Right renal cortex interstitium (tissue), 3 donors: ENCODE data around the gene OBSCN. TPM values are rescaled to one million over a fixed set of nuclear protein-coding genes. Genes with fewer than 3 reads are reported as not detected.
"Not testable (repeated sequence)": the region's sequence is repeated elsewhere in the genome, so short reads cannot be mapped to it uniquely, and the experiment has no call there.

Source experiments
- DNase-seq, 3 donors: peaks; one replicate each; pipeline ENCODE4 v3.0.0-alpha.2; 2013; ENCODE audit warnings: low read depth in 3 of 3, low spot score in 2 of 3
- polyA plus RNA-seq, 3 donors: library from polyadenylated mRNA; unstranded; fragments of 120-200 nt; gene quantifications; one replicate each; pipeline ENCODE4 v1.2.1, GENCODE V29; 2013; ENCODE audit not compliant: insufficient read length in 3 of 3

The OBSCN gene
- polyA plus RNA-seq, 3 donors = 20.2 to 22.0 (median 20.9) TPM

DNA sequence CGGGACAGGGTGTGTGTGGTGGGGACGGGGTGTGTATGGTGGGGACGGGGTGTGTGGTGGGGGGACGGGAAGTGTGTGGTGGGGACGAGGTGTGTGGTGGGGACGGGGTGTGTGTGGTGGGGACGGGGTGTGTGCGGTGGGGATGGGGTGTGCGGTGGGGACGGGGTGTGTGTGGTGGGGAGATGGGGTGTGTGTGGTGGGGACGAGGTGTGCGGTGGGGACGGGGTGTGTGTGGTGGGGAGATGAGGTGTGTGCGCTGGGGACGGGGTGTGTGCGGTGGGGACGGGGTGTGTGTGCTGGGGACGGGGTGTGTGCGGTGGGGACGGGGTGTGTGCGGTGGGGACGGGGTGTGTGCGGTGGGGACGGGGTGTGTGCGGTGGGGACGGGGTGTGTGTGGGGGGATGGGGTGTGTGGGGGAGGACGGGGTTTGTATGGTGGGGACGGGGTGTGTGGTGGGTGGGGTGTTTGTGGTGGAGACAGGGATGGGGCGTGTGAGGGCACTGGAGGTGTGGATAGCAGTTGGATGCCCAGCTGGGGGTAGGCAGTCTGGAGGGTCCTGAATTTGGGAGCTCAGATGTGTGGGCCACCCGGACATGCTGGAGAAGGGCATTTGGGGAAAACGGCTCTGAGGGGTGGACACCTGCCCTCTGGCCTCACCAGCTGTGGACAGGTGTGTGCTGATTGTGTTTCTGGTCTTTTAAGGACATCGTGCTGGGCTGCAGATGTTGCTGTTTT is 25.4 kb upstream of the OBSCN start:
- no peak for DNase-seq

DNA sequence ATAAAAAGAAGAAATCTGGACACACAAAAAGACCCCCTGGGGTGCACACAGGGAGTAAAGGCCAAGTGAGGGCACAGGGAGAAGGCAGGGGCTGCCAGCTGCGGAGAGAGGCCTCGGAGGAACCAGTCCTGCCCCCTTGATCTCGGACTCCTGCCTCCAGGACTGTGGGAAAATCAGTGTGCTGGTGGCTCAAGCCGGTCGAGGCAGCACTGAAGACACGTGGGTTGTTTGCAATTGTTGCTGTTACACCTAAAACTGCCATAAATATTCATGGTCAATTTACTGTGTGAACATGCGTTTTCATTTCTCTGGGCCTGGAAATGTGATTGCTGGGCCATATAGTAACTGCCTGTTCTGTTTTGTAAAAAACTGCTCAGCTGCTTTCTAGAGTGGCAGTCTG is 23.7 kb upstream of the OBSCN start:
- no peak for DNase-seq

DNA sequence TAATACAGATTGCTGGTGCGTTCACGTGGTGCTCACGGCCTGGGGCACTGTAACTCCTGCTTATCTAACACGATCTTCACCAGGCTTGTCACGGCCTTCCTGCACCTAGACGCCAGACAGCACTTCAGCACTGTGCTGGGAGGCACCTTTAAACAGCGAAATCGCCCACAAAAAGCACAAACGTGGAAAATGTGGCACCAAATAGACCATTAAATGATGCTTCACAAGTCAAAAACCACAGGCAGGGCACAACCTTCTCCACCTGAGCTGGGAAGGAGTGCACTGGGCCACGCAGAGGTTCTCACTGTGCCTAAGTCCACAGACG is 22.2 kb upstream of the OBSCN start:
- no peak for DNase-seq

DNA sequence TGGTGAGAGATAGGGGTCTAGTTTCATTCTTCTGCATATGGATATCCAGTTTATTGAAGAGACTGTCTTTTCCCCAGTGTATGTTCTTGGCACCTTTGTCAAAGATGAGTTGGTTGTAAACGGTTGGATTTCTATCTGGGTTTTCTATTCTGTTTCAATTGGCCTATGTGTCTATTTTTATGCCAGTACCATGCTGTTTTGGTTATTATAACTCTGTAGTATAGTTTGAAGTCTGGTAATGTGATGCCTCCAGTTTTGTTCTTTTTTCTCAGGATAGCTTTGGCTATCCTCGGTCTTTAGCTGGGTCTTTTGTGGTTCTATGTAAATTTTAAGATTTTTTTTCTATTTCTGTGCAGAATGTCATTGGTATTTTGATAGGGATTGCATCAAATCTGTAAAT is 19.6 kb upstream of the OBSCN start:
- DNase-seq = not testable (repeated sequence)

DNA sequence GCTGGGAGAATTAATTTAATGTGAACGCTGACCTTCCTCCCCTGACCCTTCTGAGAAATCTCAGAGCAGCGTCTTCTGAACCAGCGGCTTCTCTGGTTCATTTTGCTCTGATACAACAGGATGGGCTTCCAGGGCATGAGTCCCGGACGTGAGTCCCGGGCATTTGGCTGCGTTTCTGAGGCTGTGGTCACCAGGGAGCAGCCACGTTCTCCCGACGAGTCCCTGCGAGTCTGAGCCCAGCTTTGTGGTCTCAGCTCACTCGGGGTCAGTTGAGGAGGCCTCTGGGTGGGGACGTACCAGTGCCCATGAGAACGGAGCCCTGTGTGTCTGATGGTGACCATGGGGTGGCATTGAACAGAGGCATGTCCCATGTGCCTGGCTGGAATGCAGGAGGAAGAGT is 17.7 kb upstream of the OBSCN start:
- no peak for DNase-seq

DNA sequence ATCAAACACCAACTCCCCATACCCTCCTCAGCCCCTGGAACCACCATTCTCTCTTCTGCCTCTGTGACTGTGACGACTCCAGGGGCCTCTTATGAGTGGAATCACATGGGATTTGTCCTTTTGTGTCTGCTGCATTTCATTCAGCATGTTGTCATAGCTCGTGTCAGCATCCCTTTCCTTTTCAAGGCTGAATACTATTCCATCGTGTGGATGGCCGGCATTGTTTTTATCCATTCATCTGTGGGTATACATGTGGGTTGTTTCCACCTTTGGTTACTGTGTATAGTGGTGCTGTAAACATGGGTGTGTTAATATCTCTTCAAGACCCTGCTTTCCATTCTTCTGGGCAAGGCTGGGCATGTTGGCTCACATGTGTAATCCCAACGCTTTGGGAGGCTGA is 17.1 kb upstream of the OBSCN start:
- DNase-seq = no peak

DNA sequence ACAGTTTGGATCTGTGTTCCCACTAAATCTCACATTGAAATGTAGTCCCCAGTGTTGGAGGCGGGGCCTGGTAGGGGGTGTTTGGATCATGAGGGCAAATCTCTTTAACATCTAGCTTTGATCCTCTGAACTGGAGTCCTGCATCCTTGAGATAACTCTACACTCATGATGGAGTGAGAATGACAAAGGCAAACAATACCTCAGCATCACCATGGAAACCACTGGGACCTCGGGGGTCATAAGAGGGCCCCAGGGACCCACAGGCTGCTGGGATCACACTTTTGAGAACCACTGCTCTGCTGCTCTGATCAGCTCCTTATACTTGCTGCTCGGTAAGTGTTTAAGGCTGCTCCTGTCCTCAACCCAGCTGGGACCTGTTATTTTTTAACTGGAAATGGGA is 13.4 kb upstream of the OBSCN start:
- no peak for DNase-seq

DNA sequence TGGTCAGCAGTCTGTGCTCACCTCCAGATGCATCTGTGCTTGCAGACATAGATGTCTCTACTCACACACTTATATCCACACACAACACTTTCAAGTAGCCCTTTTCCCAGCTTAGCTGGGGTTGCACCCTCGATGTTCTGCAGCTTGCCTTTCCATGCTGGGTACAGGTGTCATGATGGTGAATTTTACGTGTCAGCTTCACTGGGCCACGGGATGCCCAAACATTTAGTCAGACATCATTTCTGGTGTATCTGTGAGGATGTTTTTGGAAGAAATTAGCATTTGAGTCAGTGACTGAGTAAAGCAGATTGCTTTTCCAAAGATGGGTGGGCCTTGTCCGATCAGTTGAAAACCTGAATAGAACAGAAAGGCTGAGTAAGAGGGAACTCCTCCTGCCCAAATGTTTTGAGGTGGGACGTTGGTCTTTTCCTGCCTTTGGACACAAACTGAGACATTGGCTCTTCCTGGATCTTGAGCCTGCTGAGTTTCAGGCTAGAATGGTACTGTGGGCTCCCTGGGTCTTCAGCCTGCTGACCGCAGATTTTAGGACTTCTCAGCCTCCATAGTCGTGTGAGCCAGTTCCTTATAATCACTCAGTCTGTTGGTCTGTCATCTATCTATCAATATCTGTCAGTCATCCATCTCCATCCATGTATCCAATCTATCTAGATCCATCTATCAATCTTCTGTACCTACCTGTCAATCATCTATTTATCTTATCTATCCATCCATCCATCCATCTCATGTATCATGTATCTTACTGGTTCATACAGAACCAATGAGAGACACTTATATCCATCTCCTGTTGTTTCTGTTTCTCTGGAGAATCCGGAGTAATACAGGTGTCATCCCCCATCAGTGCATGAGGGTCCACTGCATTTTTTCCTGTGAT is 12.7 kb upstream of the OBSCN start:
- DNase-seq = no peak

DNA sequence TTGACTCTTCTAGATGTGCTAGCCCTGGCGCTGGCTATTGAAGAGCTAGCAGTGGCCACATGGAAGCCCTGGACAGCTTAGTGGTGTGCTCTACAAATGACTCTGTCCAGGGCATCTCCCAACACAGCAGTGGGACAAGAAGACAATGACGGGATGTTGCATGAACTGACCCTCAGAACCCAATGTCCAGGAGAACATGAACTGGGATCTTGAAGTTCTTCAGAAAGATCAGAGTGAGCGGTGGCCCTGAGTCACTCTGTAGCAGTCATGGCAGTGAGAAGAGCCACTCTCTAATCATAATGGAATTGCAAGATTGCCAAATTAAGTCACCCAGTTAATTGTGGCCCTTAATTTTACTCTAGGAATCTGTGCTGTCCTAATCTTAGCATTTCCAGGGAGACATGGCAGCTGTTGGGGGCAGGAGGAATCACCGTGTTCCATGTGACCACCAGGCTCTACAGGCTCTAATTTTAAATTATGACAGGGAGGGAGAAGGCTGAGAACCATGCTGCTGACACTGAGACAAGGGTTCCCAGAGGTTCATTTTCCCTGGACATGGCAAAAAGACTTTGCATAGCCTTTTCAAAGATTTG is 10.2 kb upstream of the OBSCN start:
- no peak for DNase-seq

DNA sequence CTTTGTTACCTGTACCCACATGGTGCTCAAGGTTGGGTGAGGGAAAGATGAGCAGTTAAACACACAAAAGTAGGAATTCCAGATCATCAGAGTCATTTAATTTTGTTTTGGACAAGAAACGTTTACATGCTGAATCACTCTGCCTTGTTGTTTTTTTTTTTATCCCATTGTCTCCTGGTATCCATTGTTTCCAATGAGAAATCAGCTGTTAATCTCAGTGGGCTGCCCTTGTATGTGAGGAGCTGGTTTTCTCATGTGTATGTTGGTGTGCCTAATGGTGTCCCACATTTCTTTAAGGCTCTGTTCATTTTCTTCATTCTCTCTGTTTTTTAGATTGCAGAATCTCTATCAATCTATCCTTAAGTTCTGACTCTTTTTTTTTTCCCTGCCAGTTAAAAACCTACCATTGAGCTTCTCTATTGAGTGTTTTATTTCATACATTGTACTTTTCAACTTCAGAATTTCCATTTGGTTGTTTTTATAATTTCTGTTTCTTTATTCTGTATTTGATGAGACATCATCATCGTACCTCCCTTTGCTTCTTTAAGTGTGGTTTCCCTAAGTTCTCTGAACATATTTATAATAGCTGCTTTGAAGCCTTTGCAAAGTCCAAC is 8.8 kb upstream of the OBSCN start:
- DNase-seq = no peak

DNA sequence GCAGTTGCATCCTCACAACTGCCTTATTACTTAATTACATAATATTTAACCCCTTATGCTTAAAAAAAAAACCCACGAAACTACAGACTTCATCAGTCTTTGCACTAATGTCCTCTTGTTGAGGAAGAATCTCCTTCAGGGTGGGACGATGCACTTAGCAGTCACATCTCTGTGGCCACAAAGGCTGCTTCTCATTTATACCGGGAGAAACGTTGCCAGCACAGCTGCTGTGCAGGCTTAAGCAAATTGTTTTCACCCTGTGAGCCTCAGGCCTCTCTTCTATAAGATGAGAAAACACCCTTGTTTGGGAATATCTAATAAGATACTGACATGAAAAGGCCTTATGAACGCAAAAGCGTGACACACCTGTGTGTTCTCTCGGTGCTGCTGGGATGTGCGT is 2.9 kb upstream of the OBSCN start:
- DNase-seq = no peak

DNA sequence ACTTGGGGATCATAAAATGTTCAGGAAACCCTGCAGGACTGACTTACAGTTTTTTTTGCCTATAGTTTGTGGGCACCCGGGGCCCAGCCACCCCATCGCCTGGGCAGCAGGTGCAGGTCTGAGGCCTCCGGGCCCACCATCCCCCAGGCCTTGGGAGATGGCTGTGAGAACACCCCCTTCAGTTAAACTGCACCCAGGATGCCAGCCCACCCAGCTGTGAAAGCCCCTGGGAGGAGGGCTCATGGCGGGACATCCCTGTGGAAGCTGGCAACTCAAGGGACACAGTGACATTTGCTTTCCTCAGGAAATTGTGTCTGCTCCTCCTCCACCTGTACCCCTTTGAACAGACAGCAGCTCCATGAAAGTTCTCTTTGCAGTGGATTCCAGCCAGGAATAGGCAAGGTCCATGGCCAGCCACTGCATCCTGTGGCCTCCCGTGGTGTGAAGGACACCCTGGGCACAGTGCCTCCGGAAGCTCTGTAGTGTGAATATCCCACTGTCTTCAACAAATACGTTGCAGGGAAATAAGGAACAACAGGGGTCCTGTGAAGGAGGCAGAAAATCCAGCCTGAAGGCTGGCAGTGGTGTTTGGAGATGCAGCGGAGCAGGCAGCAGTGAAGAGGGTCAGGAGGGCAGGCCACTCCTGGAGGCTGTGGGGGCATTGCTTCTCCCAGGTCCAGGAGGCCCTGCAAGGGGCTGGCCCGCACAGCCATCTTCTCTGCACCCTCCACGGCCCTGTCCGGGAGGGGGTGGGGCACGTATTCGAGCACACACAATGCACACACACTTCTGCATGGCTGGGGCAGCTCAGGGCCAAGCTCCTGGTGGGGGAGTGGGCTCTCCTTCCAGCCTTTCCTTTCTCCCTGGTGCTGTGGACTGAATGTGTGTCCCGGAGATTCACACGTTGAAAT is 2.1 kb upstream of the OBSCN start:
- no peak for DNase-seq

DNA sequence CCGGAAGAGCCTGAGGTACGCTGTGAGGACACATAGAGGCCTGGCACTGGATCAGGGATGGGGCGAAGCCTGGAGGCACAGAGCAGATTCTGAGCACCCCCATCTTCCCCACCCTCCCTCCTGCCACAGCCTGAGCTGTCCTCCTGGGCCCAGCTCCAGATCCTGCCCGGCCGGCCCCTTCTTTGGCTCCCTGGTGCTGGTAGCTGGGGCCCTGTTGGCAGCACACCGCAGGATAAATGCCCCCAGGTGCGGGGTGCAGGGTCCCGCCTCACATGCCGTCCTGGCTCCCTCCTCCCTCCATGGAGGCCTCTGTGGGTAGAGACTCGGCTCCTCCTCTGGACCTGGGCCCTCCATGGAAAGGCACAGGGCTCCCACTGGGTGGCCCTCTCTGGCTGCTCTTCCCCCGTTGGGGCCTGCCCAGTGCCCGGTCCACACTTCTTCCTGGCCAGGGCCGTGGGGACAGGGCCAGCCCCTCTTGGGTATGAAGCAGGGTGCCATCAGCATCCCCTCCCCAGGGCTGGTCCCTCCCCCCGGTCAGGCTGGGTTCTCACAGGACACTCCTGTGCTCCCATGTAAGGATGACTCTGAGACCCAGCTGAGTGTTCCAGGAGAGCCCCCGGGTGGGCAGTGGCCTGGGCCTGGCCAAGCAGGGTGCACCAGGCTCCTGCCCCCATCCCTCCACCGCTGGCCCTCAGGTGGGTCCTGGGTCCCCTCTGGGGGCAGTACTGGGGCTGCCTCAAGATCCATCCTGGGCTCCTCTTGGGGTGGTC is 1.1 kb upstream of the OBSCN start:
- no peak for DNase-seq

DNA sequence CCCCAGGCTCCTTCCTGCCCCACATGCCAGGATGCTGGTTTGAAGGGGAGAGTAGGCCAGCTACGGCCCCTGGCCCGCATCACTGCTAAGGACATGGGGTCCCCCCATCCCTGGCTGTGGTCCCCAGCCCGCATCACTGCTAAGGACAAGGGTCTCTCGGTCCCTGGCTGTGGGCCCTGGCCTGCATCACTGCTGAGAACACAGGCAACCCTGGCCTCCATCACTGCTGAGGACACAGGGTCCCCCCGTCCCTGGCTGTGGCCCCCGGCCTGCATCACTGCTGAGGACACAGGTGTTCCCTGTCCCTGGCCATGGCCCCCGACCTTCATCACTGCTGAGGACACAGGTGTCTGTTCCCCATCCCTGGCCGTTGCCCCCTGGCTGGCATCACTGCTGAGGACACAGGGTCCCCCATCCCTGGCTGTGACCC is 448 bp upstream of the OBSCN start:
- no peak for DNase-seq

DNA sequence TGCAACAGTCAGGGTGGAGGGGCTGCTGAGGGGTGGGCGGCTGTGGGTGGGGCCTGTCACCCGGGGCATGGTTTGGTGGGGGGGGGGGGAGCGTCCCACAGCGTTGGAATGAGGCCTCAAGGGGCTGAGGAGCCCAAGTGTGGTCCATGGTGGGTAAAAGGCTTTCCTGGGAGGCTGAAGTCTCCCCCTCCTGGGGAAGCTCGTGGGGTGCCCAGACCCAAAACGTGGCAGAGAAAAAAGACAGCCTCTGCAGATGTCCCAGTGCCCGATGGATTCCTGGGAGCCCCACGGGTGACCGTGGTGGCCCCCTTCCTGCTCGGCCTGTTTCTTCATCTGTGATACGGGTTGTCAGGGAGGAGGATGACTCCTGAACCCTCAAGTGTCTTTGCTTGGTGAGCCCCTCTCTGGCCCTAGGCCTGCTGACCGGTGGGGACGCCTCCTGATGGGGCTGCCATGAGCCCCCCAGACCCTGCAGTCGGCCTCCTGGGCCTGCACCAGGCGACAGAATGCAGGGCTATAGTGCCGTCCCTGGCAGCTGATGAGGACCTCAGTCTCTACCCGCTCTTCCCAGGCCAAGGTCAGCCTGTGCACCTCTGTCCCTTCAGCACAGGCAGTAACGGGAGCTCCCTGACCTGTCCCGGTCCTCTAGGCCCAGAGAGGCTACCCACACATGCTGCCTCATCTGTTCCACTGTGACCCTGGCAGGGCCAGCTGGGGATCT is 1.1 kb downstream of the OBSCN start:
- DNase-seq = no peak

DNA sequence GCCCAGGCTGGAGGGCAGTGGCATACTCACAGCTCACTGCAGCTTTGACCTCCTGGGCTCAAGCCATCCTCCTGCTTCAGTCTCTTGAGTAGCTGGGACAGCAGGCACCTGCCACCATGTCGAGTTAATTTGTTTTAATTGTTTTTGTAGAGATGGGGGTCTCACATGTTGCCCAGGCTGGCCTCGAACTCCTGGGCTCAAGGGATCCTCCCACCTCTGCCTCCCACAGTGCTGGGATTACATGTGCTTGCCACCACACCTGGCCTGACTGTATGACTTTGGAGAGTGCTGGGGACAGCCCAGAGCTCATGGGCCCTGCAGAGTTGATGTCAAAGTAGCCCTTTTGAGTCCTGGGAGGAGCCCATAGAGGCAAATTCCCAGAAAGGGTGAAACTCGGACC is 1.8 kb downstream of the OBSCN start:
- DNase-seq = no peak

DNA sequence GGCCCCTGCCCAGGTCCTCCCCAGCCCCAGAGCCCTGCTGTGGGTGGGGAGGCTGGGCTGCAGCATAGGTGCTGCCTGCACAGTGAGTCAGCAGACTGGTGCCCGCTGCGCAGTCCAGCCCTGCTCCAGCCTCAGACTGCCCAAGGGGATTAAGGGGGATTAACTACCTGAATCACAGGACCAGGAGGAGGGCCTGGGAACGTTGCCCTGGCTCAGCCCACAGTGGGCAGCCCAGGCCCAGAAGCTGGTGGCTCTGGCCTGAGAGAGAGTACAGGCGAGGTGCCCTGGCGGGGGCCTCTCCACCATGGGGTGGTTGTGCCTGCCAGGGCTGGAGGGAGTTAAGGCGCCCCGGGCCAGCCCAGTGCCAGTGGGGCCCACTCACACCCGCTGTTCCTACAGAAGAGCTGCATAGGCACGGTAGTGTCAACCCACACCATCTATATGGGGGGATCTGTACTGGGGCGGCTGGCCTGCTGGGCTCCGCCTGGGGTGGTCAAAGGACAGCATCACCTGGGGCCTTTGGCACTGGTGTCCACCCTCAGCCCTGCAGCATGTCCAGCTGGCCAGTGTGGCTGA is 2.3 kb downstream of the OBSCN start:
- no peak for DNase-seq

DNA sequence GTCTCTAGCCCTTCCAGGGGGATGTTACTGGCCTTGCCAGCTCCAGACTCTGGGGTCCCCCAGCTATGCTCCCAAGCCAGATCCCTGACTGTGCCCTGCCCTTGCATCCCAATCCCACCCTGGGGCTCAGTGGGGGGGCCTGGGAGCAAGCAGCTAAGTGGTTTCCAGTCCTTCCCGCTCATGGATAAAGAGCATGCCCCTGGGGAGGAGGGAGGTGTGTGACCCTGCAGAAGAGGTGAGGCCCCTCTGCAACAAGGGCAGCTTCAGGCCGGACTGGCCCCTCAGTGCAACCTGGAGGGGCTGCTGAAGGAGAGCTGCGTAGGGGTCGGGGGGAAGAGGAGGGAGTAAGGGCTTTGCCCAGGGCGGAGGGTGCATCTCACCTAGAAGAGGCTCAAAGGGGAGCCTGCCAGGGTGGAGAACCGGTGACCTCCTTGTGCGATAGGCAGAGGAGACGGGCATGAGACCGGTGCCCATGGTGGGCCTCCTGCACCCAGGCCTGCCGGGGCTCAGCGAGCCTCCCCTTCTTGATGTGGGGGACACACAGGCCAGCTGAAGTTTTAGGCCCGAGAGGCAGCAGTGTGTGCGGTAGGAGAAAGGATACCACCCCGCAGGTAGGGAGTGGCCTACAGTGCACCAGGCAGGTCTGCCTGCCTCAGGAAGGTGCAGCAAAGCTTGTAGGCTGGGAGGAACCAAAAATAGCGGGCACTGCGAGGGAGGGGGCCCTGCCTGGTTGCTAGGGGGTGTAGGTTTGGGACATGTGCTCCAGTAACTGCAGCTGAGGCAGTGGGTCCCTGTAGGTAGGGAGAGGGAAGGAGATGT is 3.1 kb downstream of the OBSCN start:
- no peak for DNase-seq
